SK-N-SH treated with all-trans-retinoic acid at 6 μM for 48 hours (cell line): Measurements from ENCODE around the gene NLRP11.
"Not testable (repeated sequence)": the region's sequence is repeated elsewhere in the genome, so short reads cannot be mapped to it uniquely, and the experiment has no call there.

Experiments used
- ATAC-seq: fragments of 200-7000 bp; cut with Tn5 transposase; 3 replicates; pipeline ENCODE4 v1.9.1; 2020; ENCODE audit warnings: mild to moderate bottlenecking, moderate library complexity
- ARNTL ChIP-seq: fragments of 450-650 bp; formaldehyde crosslinking; IDR thresholded peaks from 2 replicates; pipeline ENCODE4 v1.5.0; 2020; ENCODE audit warnings: low read depth, mild to moderate bottlenecking, moderate library complexity, borderline replicate concordance
- BACH2 ChIP-seq: fragments of 250-450 bp; sonication (Bioruptor Pico); IDR thresholded peaks from 2 replicates; pipeline ENCODE4 v1.9.0; 2021; ENCODE audit warnings: mild to moderate bottlenecking, borderline replicate concordance
- CSDC2 ChIP-seq: fragments of 250-450 bp; sonication (Bioruptor Pico); IDR thresholded peaks from 2 replicates; pipeline ENCODE4 v1.5.0; 2020; ENCODE audit warnings: mild to moderate bottlenecking, moderate library complexity
- ESRRG ChIP-seq: fragments of 250-450 bp; sonication (Bioruptor Pico); IDR thresholded peaks from 2 replicates; pipeline ENCODE4 v1.6.1; 2021; ENCODE audit warnings: mild to moderate bottlenecking
- GLIS3 ChIP-seq: fragments of 250-450 bp; sonication (Bioruptor Pico); IDR thresholded peaks from 2 replicates; pipeline ENCODE4 v1.5.0; 2020; ENCODE audit warnings: mild to moderate bottlenecking, moderate library complexity
- ISL1 ChIP-seq: fragments of 250-450 bp; sonication (Bioruptor Pico); IDR thresholded peaks from 2 replicates; pipeline ENCODE4 v2.1.2; 2022; ENCODE audit warnings: mild to moderate bottlenecking, moderate library complexity
- OSR1 ChIP-seq: fragments of 250-450 bp; sonication (Bioruptor Pico); IDR thresholded peaks from 2 replicates; pipeline ENCODE4 v1.8.0; 2022; ENCODE audit warnings: moderate library complexity, mild to moderate bottlenecking, inconsistent platforms
- PPARA ChIP-seq: fragments of 250-450 bp; sonication (Bioruptor Pico); IDR thresholded peaks from 2 replicates; pipeline ENCODE4 v1.5.0; 2020; ENCODE audit warnings: mild to moderate bottlenecking, borderline replicate concordance
- RARB ChIP-seq: fragments of 250-450 bp; sonication (Bioruptor Pico); IDR thresholded peaks from 2 replicates; pipeline ENCODE4 v1.8.0; 2021; ENCODE audit warnings: mild to moderate bottlenecking, moderate library complexity
- SNAI2 ChIP-seq: fragments of 250-450 bp; sonication (Bioruptor Pico); IDR thresholded peaks from 2 replicates; pipeline ENCODE4 v1.5.0; 2020; ENCODE audit warnings: mild to moderate bottlenecking, moderate library complexity
- TCF4 ChIP-seq: fragments of 250-450 bp; sonication (Bioruptor Pico); IDR thresholded peaks from 2 replicates; pipeline ENCODE4 v1.8.0; 2021; ENCODE audit warnings: mild to moderate bottlenecking, moderate library complexity, borderline replicate concordance
- TOX ChIP-seq: fragments of 250-450 bp; sonication (Bioruptor Pico); IDR thresholded peaks from 2 replicates; pipeline ENCODE4 v1.8.0; 2021; ENCODE audit warnings: mild to moderate bottlenecking, moderate library complexity, borderline replicate concordance
- ZC3H10 ChIP-seq: fragments of 250-450 bp; sonication (Bioruptor Pico); IDR thresholded peaks from 2 replicates; pipeline ENCODE4 v1.5.1; 2021; ENCODE audit warnings: mild to moderate bottlenecking, moderate library complexity
- ZFP3 ChIP-seq: fragments of 250-450 bp; sonication (Bioruptor Pico); IDR thresholded peaks from 2 replicates; pipeline ENCODE4 v1.5.0; 2020; ENCODE audit warnings: mild to moderate bottlenecking, moderate library complexity
- ZFP30 ChIP-seq: fragments of 450-650 bp; formaldehyde crosslinking; IDR thresholded peaks from 2 replicates; pipeline ENCODE4 v1.5.0; 2022; ENCODE audit warnings: mild to moderate bottlenecking, moderate library complexity
- ZNF565 ChIP-seq: fragments of 450-650 bp; formaldehyde crosslinking; conservative IDR thresholded peaks from 2 replicates; pipeline ENCODE4 v1.5.0; 2020; ENCODE audit warnings: low read depth, mild to moderate bottlenecking, moderate library complexity
- ZNF8 ChIP-seq: fragments of 450-650 bp; formaldehyde crosslinking; IDR thresholded peaks from 2 replicates; pipeline ENCODE4 v1.5.0; 2020; ENCODE audit warnings: mild to moderate bottlenecking, moderate library complexity
- TF ChIP-seq, protein P1 (sequence below): fragments of 250-450 bp; sonication (Bioruptor Pico); IDR thresholded peaks from 2 replicates; pipeline ENCODE4 v1.8.0; 2020; ENCODE audit warnings: mild to moderate bottlenecking, moderate library complexity, borderline replicate concordance
- TF ChIP-seq, protein P2 (sequence below): fragments of 250-450 bp; sonication (Bioruptor Pico); IDR thresholded peaks from 2 replicates; pipeline ENCODE4 v1.5.0; 2020; ENCODE audit warnings: mild to moderate bottlenecking, moderate library complexity
- TF ChIP-seq, protein P3 (sequence below): fragments of 250-450 bp; sonication (Bioruptor Pico); IDR thresholded peaks from 2 replicates; pipeline ENCODE4 v1.5.1; 2020; ENCODE audit warnings: low read depth, mild to moderate bottlenecking, moderate library complexity
- TF ChIP-seq, protein P4 (sequence below): fragments of 250-450 bp; sonication (Bioruptor Pico); IDR thresholded peaks from 2 replicates; pipeline ENCODE4 v1.8.0; 2021; ENCODE audit warnings: low read depth, mild to moderate bottlenecking, moderate library complexity, borderline replicate concordance
- TF ChIP-seq, protein P5 (sequence below): fragments of 250-450 bp; sonication (Bioruptor Pico); IDR thresholded peaks from 2 replicates; pipeline ENCODE4 v1.5.1; 2021; ENCODE audit warnings: mild to moderate bottlenecking, moderate library complexity

Gene NLRP11

DNA sequence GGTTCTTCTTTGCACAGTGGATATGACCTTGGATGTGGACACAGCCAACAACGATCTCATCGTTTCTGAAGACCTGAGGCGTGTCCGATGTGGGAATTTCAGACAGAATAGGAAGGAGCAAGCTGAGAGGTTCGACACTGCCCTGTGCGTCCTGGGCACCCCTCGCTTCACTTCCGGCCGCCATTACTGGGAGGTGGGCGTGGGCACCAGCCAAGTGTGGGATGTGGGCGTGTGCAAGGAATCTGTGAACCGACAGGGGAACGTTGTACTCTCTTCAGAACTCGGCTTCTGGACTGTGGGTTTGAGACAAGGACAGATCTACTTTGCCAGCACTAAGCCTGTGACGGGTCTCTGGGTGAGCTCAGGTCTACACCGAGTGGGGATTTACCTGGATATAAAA is 53.5 kb downstream of the NLRP11 start:
- TF ChIP-seq, protein P1, sequence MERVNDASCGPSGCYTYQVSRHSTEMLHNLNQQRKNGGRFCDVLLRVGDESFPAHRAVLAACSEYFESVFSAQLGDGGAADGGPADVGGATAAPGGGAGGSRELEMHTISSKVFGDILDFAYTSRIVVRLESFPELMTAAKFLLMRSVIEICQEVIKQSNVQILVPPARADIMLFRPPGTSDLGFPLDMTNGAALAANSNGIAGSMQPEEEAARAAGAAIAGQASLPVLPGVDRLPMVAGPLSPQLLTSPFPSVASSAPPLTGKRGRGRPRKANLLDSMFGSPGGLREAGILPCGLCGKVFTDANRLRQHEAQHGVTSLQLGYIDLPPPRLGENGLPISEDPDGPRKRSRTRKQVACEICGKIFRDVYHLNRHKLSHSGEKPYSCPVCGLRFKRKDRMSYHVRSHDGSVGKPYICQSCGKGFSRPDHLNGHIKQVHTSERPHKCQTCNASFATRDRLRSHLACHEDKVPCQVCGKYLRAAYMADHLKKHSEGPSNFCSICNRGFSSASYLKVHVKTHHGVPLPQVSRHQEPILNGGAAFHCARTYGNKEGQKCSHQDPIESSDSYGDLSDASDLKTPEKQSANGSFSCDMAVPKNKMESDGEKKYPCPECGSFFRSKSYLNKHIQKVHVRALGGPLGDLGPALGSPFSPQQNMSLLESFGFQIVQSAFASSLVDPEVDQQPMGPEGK (CRISPR knock-in tag): no peak
- TF ChIP-seq ARNTL: no peak
- TF ChIP-seq TCF4: no peak
- no peak for TF ChIP-seq RARB
- no peak for TF ChIP-seq ISL1 (CRISPR knock-in tag)
- no peak for TF ChIP-seq ESRRG (CRISPR knock-in tag)
- TF ChIP-seq, protein P2, sequence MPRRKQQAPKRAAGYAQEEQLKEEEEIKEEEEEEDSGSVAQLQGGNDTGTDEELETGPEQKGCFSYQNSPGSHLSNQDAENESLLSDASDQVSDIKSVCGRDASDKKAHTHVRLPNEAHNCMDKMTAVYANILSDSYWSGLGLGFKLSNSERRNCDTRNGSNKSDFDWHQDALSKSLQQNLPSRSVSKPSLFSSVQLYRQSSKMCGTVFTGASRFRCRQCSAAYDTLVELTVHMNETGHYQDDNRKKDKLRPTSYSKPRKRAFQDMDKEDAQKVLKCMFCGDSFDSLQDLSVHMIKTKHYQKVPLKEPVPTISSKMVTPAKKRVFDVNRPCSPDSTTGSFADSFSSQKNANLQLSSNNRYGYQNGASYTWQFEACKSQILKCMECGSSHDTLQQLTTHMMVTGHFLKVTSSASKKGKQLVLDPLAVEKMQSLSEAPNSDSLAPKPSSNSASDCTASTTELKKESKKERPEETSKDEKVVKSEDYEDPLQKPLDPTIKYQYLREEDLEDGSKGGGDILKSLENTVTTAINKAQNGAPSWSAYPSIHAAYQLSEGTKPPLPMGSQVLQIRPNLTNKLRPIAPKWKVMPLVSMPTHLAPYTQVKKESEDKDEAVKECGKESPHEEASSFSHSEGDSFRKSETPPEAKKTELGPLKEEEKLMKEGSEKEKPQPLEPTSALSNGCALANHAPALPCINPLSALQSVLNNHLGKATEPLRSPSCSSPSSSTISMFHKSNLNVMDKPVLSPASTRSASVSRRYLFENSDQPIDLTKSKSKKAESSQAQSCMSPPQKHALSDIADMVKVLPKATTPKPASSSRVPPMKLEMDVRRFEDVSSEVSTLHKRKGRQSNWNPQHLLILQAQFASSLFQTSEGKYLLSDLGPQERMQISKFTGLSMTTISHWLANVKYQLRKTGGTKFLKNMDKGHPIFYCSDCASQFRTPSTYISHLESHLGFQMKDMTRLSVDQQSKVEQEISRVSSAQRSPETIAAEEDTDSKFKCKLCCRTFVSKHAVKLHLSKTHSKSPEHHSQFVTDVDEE (CRISPR knock-in tag): no peak
- TF ChIP-seq ZNF8 (CRISPR knock-in tag): no peak
- TF ChIP-seq CSDC2 (CRISPR knock-in tag): no peak
- TF ChIP-seq, protein P3, sequence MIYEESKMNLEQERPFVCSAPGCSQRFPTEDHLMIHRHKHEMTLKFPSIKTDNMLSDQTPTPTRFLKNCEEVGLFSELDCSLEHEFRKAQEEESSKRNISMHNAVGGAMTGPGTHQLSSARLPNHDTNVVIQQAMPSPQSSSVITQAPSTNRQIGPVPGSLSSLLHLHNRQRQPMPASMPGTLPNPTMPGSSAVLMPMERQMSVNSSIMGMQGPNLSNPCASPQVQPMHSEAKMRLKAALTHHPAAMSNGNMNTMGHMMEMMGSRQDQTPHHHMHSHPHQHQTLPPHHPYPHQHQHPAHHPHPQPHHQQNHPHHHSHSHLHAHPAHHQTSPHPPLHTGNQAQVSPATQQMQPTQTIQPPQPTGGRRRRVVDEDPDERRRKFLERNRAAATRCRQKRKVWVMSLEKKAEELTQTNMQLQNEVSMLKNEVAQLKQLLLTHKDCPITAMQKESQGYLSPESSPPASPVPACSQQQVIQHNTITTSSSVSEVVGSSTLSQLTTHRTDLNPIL (CRISPR knock-in tag): no peak
- TF ChIP-seq, protein P4, sequence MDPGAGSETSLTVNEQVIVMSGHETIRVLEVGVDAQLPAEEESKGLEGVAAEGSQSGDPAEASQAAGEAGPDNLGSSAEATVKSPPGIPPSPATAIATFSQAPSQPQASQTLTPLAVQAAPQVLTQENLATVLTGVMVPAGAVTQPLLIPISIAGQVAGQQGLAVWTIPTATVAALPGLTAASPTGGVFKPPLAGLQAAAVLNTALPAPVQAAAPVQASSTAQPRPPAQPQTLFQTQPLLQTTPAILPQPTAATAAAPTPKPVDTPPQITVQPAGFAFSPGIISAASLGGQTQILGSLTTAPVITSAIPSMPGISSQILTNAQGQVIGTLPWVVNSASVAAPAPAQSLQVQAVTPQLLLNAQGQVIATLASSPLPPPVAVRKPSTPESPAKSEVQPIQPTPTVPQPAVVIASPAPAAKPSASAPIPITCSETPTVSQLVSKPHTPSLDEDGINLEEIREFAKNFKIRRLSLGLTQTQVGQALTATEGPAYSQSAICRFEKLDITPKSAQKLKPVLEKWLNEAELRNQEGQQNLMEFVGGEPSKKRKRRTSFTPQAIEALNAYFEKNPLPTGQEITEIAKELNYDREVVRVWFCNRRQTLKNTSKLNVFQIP (CRISPR knock-in tag): no peak
- TF ChIP-seq TOX: no peak
- no peak for TF ChIP-seq OSR1 (CRISPR knock-in tag)
- TF ChIP-seq, protein P5, sequence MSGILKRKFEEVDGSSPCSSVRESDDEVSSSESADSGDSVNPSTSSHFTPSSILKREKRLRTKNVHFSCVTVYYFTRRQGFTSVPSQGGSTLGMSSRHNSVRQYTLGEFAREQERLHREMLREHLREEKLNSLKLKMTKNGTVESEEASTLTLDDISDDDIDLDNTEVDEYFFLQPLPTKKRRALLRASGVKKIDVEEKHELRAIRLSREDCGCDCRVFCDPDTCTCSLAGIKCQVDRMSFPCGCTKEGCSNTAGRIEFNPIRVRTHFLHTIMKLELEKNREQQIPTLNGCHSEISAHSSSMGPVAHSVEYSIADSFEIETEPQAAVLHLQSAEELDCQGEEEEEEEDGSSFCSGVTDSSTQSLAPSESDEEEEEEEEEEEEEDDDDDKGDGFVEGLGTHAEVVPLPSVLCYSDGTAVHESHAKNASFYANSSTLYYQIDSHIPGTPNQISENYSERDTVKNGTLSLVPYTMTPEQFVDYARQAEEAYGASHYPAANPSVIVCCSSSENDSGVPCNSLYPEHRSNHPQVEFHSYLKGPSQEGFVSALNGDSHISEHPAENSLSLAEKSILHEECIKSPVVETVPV (CRISPR knock-in tag): no peak
- TF ChIP-seq ZNF565 (CRISPR knock-in tag): no peak
- TF ChIP-seq, all 23 proteins: peak for 0
- ATAC-seq: no peak

DNA sequence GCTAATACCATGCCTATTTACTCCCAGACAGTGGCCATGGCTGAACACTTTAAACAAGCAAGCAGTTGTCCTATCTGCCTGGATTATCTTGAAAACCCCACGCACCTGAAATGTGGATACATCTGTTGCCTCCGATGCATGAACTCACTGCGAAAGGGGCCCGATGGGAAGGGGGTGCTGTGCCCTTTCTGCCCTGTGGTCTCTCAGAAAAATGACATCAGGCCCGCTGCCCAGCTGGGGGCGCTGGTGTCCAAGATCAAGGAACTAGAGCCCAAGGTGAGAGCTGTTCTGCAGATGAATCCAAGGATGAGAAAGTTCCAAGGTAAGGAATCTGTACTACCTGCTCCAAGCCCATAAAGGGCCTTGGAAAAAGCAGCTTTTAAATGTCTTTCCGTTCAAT is 54.3 kb downstream of the NLRP11 start:
- ATAC-seq: no peak
- TF ChIP-seq OSR1 (CRISPR knock-in tag) (no peak), GLIS3 (CRISPR knock-in tag) (no peak), CSDC2 (CRISPR knock-in tag) (no peak), ZFP30 (CRISPR knock-in tag) (no peak), ZC3H10 (CRISPR knock-in tag) (no peak), ISL1 (CRISPR knock-in tag) (no peak), ZNF8 (CRISPR knock-in tag) (no peak), SNAI2 (CRISPR knock-in tag) (no peak), ZFP3 (no peak), BACH2 (no peak), ARNTL (no peak), PPARA (CRISPR knock-in tag) (no peak)
- TF ChIP-seq, protein P3 (CRISPR knock-in tag): no peak
- TF ChIP-seq, protein P4 (CRISPR knock-in tag): no peak
- TF ChIP-seq, protein P2 (CRISPR knock-in tag): no peak
- TF ChIP-seq, protein P5 (CRISPR knock-in tag): no peak

DNA sequence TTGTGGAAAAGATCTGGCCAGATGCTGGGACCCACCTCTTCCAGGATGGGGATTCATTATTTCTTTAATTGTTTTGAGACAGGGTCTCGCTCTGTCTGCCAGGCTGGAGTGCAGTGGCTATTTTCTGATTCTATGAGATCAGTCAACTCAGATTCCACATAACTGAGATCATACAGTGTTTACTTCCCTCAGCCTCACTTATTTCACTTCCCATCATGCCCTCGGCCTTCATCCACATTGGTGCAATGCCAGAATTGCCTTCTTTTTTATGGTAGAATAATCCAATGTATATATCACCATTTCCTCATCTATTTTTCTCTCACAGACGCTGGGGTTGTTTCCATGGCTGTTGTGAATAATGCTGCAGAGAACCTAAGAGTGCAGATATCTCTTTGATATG is 62.2 kb downstream of the NLRP11 start:
- ATAC-seq: not testable (repeated sequence)
